Activated CD8-positive, alpha-beta memory T cell treated with anti-CD3 and anti-CD28 coated beads, Interleukin-2, amount 10 ng/mL, durations not matched to agents 7 days and 5 days (primary cell): ENCODE measurements around the gene FNDC3B. TPM values are rescaled to one million over a fixed set of nuclear protein-coding genes. Genes with fewer than 3 reads are reported as not detected.

Experiments used
- ATAC-seq: fragments of 150-1000 bp; cut with Tn5 transposase; one replicate; pipeline ENCODE4 v1.10.0; 2021; ENCODE audit warnings: moderate library complexity
- CTCF ChIA-PET: fragments of 350-600 bp; sonication (Branson Sonifier 250); formaldehyde crosslinking; loops from one replicate; lab custom pipeline; 2021; ENCODE audit warnings: antibody characterized with exemption; lab: Charles Lee
- DNase-seq: peaks from one replicate; pipeline ENCODE4 v3.0.0-alpha.2; 2020
- H3K27ac Mint-ChIP-seq: one replicate; pipeline ENCODE4 v1.8.0; 2021; ENCODE audit warnings: mild to moderate bottlenecking, mixed read lengths
- H3K27me3 Mint-ChIP-seq: one replicate; pipeline ENCODE4 v1.8.0; 2021; ENCODE audit warnings: mixed read lengths
- H3K36me3 Mint-ChIP-seq: one replicate; pipeline ENCODE4 v1.8.0; 2021; ENCODE audit warnings: mild to moderate bottlenecking, mixed read lengths
- H3K4me1 Mint-ChIP-seq: one replicate; pipeline ENCODE4 v1.8.0; 2021; ENCODE audit warnings: mixed read lengths
- H3K4me3 Mint-ChIP-seq: one replicate; pipeline ENCODE4 v1.8.0; 2021; ENCODE audit warnings: mild to moderate bottlenecking, moderate library complexity, mixed read lengths
- H3K9me3 Mint-ChIP-seq: one replicate; pipeline ENCODE4 v1.8.0; 2022; ENCODE audit warnings: low read depth, mixed read lengths
- total RNA-seq, 2 experiments: library from RNA; stranded (reverse); gene quantifications; one replicate each; pipeline ENCODE4 v1.2.3, GENCODE V29; 2021

Gene FNDC3B
- total RNA-seq, 2 experiments from 2014 or later = 25.4 to 31.1 TPM

- Mint-ChIP-seq H3K4me1 (no peaks in the 10 kb centered on the region), H3K4me3 (no peak overlapping the region), H3K27me3 (no peaks in the 10 kb centered on the region), H3K9me3 (no peaks in the 10 kb centered on the region), H3K27ac (no peak overlapping the region), H3K36me3 (peaks cover 37% of the 10 kb centered on the region)
- ATAC-seq = no peak
- DNase-seq = no peak
- CTCF ChIA-PET = no interaction called here
Observed at GRCh38 chr3:172380632-172381031, 341.3 kb downstream of the FNDC3B start.

- CTCF ChIA-PET = interaction anchor here (0.9 kb wide), 1 partner anchor 239 kb away, joined by 3 read pairs; no protein-coding TSS in a partner anchor
Observed at GRCh38 chr3:172383306-172383796, 344.0 kb downstream of the FNDC3B start.

GRCh38 chr3:172384836-172385235 is 345.5 kb downstream of the FNDC3B start:
- Mint-ChIP-seq H3K9me3 (no peaks in the 10 kb centered on the region), H3K27me3 (no peaks in the 10 kb centered on the region), H3K27ac (no peak overlapping the region), H3K36me3 (peaks cover 21% of the 10 kb centered on the region), H3K4me3 (no peak overlapping the region), H3K4me1 (no peaks in the 10 kb centered on the region)
- CTCF ChIA-PET = interaction anchor here (1.3 kb wide), 1 partner anchor 52 kb away, joined by 4 read pairs; no protein-coding TSS in a partner anchor
- no peak for DNase-seq
- no peak for ATAC-seq

More at GRCh38 chr3:172383306-172383796, 344.0 kb downstream of the FNDC3B start:
- Mint-ChIP-seq H3K4me3 (no peak overlapping the region), H3K27ac (no peak overlapping the region), H3K36me3 (peaks cover 35% of the 10 kb centered on the region), H3K9me3 (no peaks in the 10 kb centered on the region), H3K4me1 (no peaks in the 10 kb centered on the region), H3K27me3 (no peaks in the 10 kb centered on the region)
- no peak for DNase-seq
- ATAC-seq = no peak

DNA sequence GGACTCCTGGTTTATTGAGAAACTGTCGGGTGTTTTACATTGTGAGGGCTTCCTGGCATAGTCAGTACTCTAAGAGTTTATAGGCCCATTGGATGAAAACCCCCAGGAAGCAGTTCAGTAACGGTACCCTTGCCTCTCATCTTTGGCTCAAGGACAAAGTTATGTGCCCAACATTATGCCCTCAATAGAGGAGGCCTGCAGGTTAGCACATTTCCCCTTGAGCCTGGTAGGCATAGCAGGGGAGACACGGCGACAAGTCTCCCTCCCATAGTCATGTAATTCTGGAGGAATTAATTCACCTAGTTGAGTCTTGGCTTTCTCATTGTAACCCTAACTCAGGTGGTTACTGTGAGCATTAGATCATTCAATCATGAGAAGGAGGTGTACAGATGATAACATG is 348.4 kb downstream of the FNDC3B start:
- no peak overlapping the region for H3K4me3 Mint-ChIP-seq
- no peak for DNase-seq

DNA sequence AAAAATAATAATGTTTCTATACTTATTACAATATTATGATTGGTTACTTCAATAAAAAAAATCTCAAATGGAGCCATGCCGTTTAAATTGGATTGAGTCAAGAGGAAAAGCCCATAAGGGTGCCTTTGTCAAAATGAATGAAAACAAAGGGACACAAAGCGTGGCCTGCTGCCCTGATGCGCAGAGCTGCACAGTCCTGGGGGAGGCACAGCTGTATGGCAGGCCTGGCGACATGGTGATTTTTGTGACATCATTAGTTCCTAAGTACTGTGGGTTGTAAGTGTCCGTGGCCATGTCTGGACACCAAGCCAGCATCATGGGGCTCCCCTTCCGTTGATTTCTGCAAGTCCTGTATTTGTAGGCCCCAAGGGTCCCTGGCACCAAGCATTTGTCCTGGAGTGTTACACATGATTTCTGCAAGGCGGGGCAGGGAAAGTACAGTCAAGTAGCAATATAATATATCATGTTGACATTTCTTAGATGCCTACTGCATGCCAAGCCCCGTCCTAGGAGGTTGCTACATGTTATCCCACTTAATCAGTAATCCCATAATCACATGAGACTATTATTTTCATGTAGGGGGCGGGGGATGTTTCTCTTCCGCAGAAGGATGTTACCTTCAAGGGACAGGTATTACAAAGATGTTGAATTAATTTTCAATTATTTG is 349.2 kb downstream of the FNDC3B start:
- DNase-seq = no peak
- CTCF ChIA-PET = no interaction called here
- H3K4me3 Mint-ChIP-seq = no peak overlapping the region
- H3K4me1 Mint-ChIP-seq = peaks cover 2% of the 10 kb centered on the region
- no peak overlapping the region for H3K27ac Mint-ChIP-seq
- peaks cover 1% of the 10 kb centered on the region for H3K36me3 Mint-ChIP-seq
- no peaks in the 10 kb centered on the region for H3K27me3 Mint-ChIP-seq
- ATAC-seq = no peak
- H3K9me3 Mint-ChIP-seq = no peaks in the 10 kb centered on the region

More for the DNA sequence above, 348.4 kb downstream of the FNDC3B start:
- no peak for ATAC-seq
- Mint-ChIP-seq H3K27me3 (no peaks in the 10 kb centered on the region), H3K4me1 (peaks cover 2% of the 10 kb centered on the region), H3K36me3 (peaks cover 1% of the 10 kb centered on the region), H3K9me3 (no peaks in the 10 kb centered on the region), H3K27ac (no peak overlapping the region)
- CTCF ChIA-PET = no interaction called here

- H3K27me3 Mint-ChIP-seq = no peaks in the 10 kb centered on the region
- no peak overlapping the region for H3K4me3 Mint-ChIP-seq
- no peak for ATAC-seq
- no peak for DNase-seq
- H3K4me1 Mint-ChIP-seq = peaks cover 2% of the 10 kb centered on the region
- H3K9me3 Mint-ChIP-seq = no peaks in the 10 kb centered on the region
- no peak overlapping the region for H3K27ac Mint-ChIP-seq
- CTCF ChIA-PET = no interaction called here
- H3K36me3 Mint-ChIP-seq = peaks cover 4% of the 10 kb centered on the region
Observed at GRCh38 chr3:172390792-172391191, 351.4 kb downstream of the FNDC3B start.

DNA sequence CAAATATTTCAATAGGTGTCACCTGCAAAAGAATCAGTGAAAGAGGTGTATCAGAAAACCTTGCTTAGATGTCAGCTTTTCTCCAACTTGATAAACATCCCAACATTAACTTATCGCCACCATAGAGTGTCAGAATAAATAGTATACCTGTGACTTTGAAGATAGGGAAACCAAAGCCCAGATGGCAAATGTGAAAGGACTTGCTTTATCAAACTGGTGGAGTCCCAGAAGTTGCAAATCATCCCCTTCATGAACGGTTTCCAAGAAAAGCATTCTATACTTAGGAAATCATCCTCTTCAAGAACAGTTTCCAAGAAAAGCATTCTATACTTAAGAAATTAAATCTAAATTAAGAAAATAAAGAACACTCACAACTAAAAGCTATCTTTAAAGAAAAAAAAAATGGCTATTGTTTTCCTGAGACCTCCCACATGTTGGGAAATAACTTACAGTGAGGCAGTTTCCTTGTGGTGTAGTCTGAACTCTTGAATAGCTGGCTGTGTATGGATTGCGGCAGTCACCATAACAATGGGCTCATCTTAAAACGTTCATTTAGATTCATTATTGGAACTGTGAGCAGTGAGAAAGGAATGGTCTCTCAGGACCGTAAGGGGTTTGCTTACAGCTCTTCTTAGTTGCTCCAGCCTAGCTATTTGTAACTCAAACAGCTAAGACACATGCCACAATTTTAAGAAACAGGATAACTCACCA is 352.4 kb downstream of the FNDC3B start:
- peaks cover 2% of the 10 kb centered on the region for H3K4me1 Mint-ChIP-seq
- no peak overlapping the region for H3K27ac Mint-ChIP-seq
- no peaks in the 10 kb centered on the region for H3K9me3 Mint-ChIP-seq
- H3K36me3 Mint-ChIP-seq = peaks cover 4% of the 10 kb centered on the region
- DNase-seq (no peak), ATAC-seq (no peak)
- no peaks in the 10 kb centered on the region for H3K27me3 Mint-ChIP-seq
- CTCF ChIA-PET = no interaction called here
- H3K4me3 Mint-ChIP-seq = no peak overlapping the region

GRCh38 chr3:172394692-172395091 is 355.3 kb downstream of the FNDC3B start:
- DNase-seq = no peak
- CTCF ChIA-PET = no interaction called here
- Mint-ChIP-seq H3K4me1 (peaks cover 2% of the 10 kb centered on the region), H3K36me3 (peaks cover 4% of the 10 kb centered on the region), H3K9me3 (no peaks in the 10 kb centered on the region), H3K27ac (no peak overlapping the region), H3K4me3 (no peak overlapping the region), H3K27me3 (no peaks in the 10 kb centered on the region)
- ATAC-seq = no peak

- ATAC-seq (no peak), DNase-seq (no peak)
- H3K4me3 Mint-ChIP-seq = no peak overlapping the region
- H3K27me3 Mint-ChIP-seq = no peaks in the 10 kb centered on the region
- peaks cover 1% of the 10 kb centered on the region for H3K4me1 Mint-ChIP-seq
- peaks cover 8% of the 10 kb centered on the region for H3K36me3 Mint-ChIP-seq
- CTCF ChIA-PET = no interaction called here
- H3K27ac Mint-ChIP-seq = no peak overlapping the region
- H3K9me3 Mint-ChIP-seq = no peaks in the 10 kb centered on the region
Observed at GRCh38 chr3:172396400-172396799, 357.0 kb downstream of the FNDC3B start.

GRCh38 chr3:172397716-172398405 is 358.5 kb downstream of the FNDC3B start:
- Mint-ChIP-seq H3K27me3 (no peaks in the 10 kb centered on the region), H3K9me3 (no peaks in the 10 kb centered on the region), H3K4me1 (no peaks in the 10 kb centered on the region), H3K36me3 (peaks cover 7% of the 10 kb centered on the region), H3K27ac (no peak overlapping the region), H3K4me3 (no peak overlapping the region)
- ATAC-seq (no peak), DNase-seq (no peak)
- CTCF ChIA-PET = interaction anchor here (1.3 kb wide), 1 partner anchor 268 kb away, joined by 3 read pairs; no protein-coding TSS in a partner anchor

GRCh38 chr3:172398484-172398883 is 359.1 kb downstream of the FNDC3B start:
- DNase-seq (no peak), ATAC-seq (no peak)
- Mint-ChIP-seq H3K27me3 (no peaks in the 10 kb centered on the region), H3K9me3 (no peaks in the 10 kb centered on the region), H3K4me1 (no peaks in the 10 kb centered on the region), H3K4me3 (no peak overlapping the region), H3K36me3 (peaks cover 7% of the 10 kb centered on the region), H3K27ac (no peak overlapping the region)
- CTCF ChIA-PET = interaction anchor here (1.3 kb wide), 1 partner anchor 268 kb away, joined by 3 read pairs; no protein-coding TSS in a partner anchor

GRCh38 chr3:172402090-172402489 is 362.7 kb downstream of the FNDC3B start:
- Mint-ChIP-seq H3K4me3 (no peak overlapping the region), H3K4me1 (no peaks in the 10 kb centered on the region), H3K9me3 (no peaks in the 10 kb centered on the region), H3K27me3 (peaks cover 2% of the 10 kb centered on the region), H3K36me3 (peaks cover 5% of the 10 kb centered on the region), H3K27ac (no peak overlapping the region)
- ATAC-seq (no peak), DNase-seq (no peak)
- CTCF ChIA-PET = interaction anchor here (1.6 kb wide), 1 partner anchor 9 kb away, joined by 3 read pairs; no protein-coding TSS in a partner anchor

DNA sequence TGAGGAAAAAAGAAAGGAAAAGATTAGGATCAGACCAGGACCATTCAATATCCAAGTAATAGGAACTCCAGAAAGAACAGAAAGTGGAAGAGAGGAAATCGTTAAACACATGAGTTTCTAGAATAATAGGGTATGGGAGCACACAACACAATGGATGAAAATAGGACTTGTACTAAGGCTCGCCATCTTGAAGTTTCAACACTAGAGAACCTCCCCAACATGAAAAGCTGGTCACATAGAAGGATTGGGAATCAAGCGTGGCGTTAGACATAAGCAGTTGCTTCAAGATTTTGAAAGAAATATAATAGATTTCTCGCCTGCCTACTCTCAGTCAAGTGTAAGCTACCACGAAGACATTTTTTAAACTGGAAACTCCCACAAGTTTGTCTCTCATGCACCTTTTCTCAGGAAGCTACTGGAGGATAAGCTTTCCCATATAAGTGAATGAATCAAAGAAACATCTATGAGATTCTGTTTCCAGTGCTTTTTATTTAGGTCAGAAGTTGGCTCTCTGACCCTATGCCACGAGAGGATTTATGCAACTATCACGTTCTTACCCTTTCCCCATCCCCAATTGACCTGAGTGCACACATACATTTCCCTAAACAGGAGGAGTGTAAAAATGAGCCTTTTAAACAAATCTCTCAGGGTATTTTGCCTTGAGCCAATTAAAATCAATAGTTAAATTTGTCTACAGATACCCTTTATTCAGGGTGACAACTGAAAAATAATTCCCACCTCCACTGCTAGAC is 363.7 kb downstream of the FNDC3B start:
- Mint-ChIP-seq H3K36me3 (peaks cover 5% of the 10 kb centered on the region), H3K27me3 (peaks cover 2% of the 10 kb centered on the region), H3K4me3 (no peak overlapping the region), H3K9me3 (no peaks in the 10 kb centered on the region), H3K27ac (no peak overlapping the region), H3K4me1 (no peaks in the 10 kb centered on the region)
- no peak for ATAC-seq
- CTCF ChIA-PET = interaction anchor here (1.6 to 1.7 kb wide), 2 partner anchors 8 to 220 kb away, joined by 3 read pairs; no protein-coding TSS in a partner anchor
- DNase-seq = no peak
